Neural crest cell (in vitro differentiated cells): ENCODE data around the gene RPS27L. TPM values are rescaled to one million over a fixed set of nuclear protein-coding genes. Genes with fewer than 3 reads are reported as not detected.
A peak's percentile ranks its signal among the peaks of the same experiment; 100 is the strongest.

Experiments used
- DNase-seq: peaks from one replicate; pipeline ENCODE4 v3.0.0; 2021; ENCODE audit warnings: low read depth, mixed read lengths, low spot score
- H3K27ac Mint-ChIP-seq: one replicate; pipeline ENCODE4 v1.8.0; 2021; ENCODE audit warnings: mild to moderate bottlenecking, mixed read lengths; ENCODE audit not compliant: unreplicated experiment
- H3K27me3 Mint-ChIP-seq: 2 replicates; pipeline ENCODE4 v1.8.0; 2021; ENCODE audit warnings: low read depth, mild to moderate bottlenecking, mixed read lengths
- H3K36me3 Mint-ChIP-seq: 2 replicates; pipeline ENCODE4 v1.8.0; 2021; ENCODE audit warnings: low read depth, mild to moderate bottlenecking, mixed read lengths
- H3K4me1 Mint-ChIP-seq: 2 replicates; pipeline ENCODE4 v1.8.0; 2021; ENCODE audit warnings: mixed read lengths
- H3K4me3 Mint-ChIP-seq: one replicate; pipeline ENCODE4 v1.8.0; 2021; ENCODE audit warnings: mild to moderate bottlenecking, mixed read lengths
- H3K9me3 Mint-ChIP-seq: 2 replicates; pipeline ENCODE4 v1.8.0; 2021; ENCODE audit warnings: mixed read lengths
- total RNA-seq: library from RNA; stranded (reverse); gene quantifications from 2 replicates; pipeline ENCODE4 v1.2.1, GENCODE V29; 2021
- TF ChIP-seq, protein P1 (sequence below): fragments of 200-600 bp; sonication (generic); conservative IDR thresholded peaks from 2 replicates; pipeline ENCODE4 v1.5.0; 2021; ENCODE audit warnings: antibody characterized with exemption, mild to moderate bottlenecking

RPS27L gene
- total RNA-seq, 1 donor from 2014 or later = 86.6 TPM

DNA sequence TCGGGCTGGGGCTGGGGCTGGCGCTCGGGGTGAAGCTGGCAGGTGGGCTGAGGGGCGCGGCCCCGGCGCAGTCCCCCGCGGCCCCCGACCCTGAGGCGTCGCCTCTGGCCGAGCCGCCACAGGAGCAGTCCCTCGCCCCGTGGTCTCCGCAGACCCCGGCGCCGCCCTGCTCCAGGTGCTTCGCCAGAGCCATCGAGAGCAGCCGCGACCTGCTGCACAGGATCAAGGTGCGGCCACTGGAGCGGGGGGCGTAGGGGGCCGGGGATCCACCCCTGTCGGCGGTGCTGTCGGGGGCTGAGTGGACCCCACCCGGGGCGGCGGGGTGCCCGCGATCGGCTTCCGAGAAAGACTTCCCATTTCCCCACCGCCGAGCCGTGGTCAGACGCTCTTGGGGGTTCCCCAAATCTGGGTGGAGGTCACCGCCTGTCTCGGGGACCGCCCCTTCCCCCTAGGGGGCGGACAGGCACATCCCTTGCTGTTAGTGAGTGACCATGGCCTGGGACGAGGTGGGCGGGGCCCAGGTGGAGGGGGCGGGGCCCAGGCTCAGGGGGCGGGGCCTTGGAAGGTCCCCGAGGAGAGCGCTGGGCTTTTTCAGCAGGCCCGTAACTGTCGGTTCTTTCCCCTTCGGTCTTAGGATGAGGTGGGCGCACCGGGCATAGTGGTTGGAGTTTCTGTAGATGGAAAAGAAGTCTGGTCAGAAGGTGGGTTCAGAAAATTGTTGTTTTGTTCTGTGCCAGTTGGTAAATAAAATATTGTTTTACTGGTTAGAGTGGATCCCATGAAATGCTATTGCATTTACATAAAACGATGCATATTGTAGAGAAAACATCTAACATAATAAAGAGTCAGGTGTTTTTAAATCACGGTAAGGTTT lies 35.0 kb downstream of the RPS27L start:
- Mint-ChIP-seq H3K27ac (peak overlapping the region; percentile 53), H3K4me1 (peaks cover 28% of the 10 kb centered on the region), H3K4me3 (peak overlapping the region; percentile 92), H3K36me3 (peaks cover 2% of the 10 kb centered on the region), H3K27me3 (no peaks in the 10 kb centered on the region), H3K9me3 (peaks cover 5% of the 10 kb centered on the region)
- peak; percentile 74 for DNase-seq
- TF ChIP-seq, protein P1, sequence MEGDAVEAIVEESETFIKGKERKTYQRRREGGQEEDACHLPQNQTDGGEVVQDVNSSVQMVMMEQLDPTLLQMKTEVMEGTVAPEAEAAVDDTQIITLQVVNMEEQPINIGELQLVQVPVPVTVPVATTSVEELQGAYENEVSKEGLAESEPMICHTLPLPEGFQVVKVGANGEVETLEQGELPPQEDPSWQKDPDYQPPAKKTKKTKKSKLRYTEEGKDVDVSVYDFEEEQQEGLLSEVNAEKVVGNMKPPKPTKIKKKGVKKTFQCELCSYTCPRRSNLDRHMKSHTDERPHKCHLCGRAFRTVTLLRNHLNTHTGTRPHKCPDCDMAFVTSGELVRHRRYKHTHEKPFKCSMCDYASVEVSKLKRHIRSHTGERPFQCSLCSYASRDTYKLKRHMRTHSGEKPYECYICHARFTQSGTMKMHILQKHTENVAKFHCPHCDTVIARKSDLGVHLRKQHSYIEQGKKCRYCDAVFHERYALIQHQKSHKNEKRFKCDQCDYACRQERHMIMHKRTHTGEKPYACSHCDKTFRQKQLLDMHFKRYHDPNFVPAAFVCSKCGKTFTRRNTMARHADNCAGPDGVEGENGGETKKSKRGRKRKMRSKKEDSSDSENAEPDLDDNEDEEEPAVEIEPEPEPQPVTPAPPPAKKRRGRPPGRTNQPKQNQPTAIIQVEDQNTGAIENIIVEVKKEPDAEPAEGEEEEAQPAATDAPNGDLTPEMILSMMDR = peak; percentile 56

DNA sequence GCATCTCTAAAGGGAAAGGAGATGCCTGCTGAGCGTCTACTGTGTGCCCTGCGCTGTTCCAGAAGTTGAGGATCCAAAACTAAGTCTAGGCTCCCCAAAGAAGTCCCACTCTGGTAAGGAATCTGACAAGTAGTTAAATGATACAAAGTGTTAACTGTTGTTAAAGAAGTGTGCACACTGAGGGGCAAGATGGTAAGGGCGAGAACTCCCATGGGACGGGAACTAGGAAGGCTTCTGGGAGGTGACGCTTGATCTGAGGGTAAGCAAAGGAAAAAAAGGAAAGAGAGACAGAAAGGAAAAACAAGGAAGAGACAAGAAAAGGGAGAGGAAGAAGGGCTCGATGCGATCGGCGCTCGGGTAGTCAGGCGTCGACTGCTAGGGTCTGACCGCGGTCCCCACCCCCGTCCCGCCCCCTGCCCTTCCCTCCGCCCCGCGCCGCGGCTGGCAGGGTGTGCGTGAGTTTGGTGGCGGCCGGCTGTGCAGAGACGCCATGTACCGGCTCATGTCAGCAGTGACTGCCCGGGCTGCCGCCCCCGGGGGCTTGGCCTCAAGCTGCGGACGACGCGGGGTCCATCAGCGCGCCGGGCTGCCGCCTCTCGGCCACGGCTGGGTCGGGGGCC lies 35.8 kb downstream of the RPS27L start, which contains the start of gene LACTB:
LACTB (plus strand) TSS at position 480 of the 620 bp plus-strand sequence; CDS start at position 491, 11 bp downstream.
- peaks cover 30% of the 10 kb centered on the region for H3K4me1 Mint-ChIP-seq
- DNase-seq = peak; percentile 74
- H3K9me3 Mint-ChIP-seq = peaks cover 5% of the 10 kb centered on the region
- H3K27ac Mint-ChIP-seq = peak within 1 kb of the TSS; percentile 55
- H3K4me3 Mint-ChIP-seq = peak within 1 kb of the TSS; percentile 92
- no peaks in the 10 kb centered on the region for H3K27me3 Mint-ChIP-seq
- TF ChIP-seq, protein P1 = no peak
- H3K36me3 Mint-ChIP-seq = peaks cover 2% of the 10 kb centered on the region

DNA sequence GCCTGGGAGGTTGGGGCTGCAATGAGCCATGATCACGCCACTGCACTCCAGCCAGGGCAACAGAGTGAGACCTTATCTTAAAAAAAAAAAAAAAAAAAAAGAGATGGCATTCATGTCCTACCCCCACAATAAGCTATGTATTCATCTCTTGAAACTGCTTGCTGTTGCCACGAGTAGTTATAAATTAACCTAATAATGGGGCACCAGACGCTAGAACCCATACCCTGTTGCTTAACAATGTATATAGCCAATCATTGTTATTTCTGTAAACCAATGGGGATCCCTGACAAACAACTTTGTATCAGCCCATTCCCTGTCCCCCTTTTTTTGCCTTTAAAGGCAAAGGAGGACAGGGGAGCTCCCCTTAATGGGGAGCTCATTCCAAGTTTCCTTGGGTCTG lies 38.4 kb downstream of the RPS27L start:
- no peaks in the 10 kb centered on the region for H3K27me3 Mint-ChIP-seq

DNA sequence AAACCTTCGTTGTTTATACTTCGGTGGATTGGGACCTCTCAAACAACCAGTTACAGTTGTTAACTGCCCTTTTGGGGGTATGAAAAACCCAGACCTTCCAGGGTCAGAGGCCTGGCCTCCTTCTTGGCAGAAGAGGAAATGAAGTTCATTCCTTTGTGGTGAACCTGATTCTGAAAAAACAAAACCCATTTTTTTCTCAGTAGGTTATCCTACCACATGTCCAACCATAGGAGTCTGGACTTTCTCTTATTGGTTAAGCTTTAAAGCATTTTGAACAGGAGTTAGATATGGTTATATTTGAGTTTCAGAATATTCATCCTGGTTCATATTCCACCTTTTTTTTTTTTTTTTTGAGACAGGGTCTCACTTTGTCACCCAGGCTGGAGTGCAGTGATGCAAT lies 42.8 kb downstream of the RPS27L start:
- DNase-seq = no peak
- peaks cover 4% of the 10 kb centered on the region for H3K9me3 Mint-ChIP-seq
- no peaks in the 10 kb centered on the region for H3K36me3 Mint-ChIP-seq
- no peak overlapping the region for H3K27ac Mint-ChIP-seq
- H3K27me3 Mint-ChIP-seq = no peaks in the 10 kb centered on the region
- TF ChIP-seq, protein P1 = no peak
- H3K4me3 Mint-ChIP-seq = no peak overlapping the region
- H3K4me1 Mint-ChIP-seq = peaks cover 3% of the 10 kb centered on the region

More for the DNA sequence above, 38.4 kb downstream of the RPS27L start:
- TF ChIP-seq, protein P1 = no peak
- Mint-ChIP-seq H3K27ac (no peak overlapping the region), H3K4me3 (no peak overlapping the region), H3K4me1 (peaks cover 24% of the 10 kb centered on the region), H3K36me3 (peaks cover 2% of the 10 kb centered on the region), H3K9me3 (peaks cover 5% of the 10 kb centered on the region)
- DNase-seq = no peak

DNA sequence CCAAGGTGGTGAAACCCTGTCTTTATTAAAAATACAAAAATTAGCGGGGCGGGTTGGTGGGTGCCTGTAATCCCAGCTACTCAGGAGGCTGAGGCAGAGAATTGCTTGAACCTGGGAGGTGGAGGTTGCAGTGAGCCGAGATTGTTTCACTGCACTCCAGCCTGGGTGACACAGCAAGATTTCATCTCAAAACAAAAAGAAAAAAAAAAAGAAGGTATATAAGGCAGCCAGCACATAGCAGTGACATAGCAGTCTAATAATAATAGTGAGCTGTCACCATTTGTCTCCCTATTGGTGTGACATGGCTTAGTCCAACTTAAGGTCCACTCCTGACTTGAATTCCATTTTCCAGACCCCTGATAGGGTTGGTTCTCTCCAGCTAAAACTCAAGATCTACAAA lies 44.4 kb downstream of the RPS27L start:
- Mint-ChIP-seq H3K4me3 (no peak overlapping the region), H3K27ac (no peak overlapping the region), H3K36me3 (no peaks in the 10 kb centered on the region), H3K9me3 (no peaks in the 10 kb centered on the region), H3K4me1 (peaks cover 3% of the 10 kb centered on the region), H3K27me3 (no peaks in the 10 kb centered on the region)
- DNase-seq = no peak
- TF ChIP-seq, protein P1 = no peak
